Skeletal muscle cell (primary cell): ENCODE results near the gene SLC66A2.

Experiments
- DNase-seq: peaks from one replicate; pipeline ENCODE4 v3.0.0-alpha.2; 2010; ENCODE audit warnings: low read depth
- H3K4me3 ChIP-seq: 2 replicates; pipeline ENCODE4 v1.5.1; 2011; ENCODE audit warnings: low read depth, mild to moderate bottlenecking, control low read depth, low read length, moderate library complexity

The SLC66A2 gene

GRCh38 chr18:79953971-79954651 is 2.7 kb upstream of the SLC66A2 start:
- DNase-seq, result no peak
- no peak overlapping the region for H3K4me3 ChIP-seq

- no peak for DNase-seq
- peak overlapping the region; percentile 11 for H3K4me3 ChIP-seq
These were observed 1.6 kb upstream of the SLC66A2 start for GRCh38 chr18:79952996-79953559.

GRCh38 chr18:79952456-79952995 is 1.1 kb upstream of the SLC66A2 start:
- peak overlapping the region; percentile 76 for H3K4me3 ChIP-seq
- no peak for DNase-seq

GRCh38 chr18:79950515-79951341 is 725 bp downstream of the SLC66A2 start:
- H3K4me3 ChIP-seq, result peak overlapping the region; percentile 76
- no peak for DNase-seq

GRCh38 chr18:79949697-79950487 is 1.6 kb downstream of the SLC66A2 start:
- H3K4me3 ChIP-seq, result peak overlapping the region; percentile 76
- DNase-seq, result no peak

- no peak overlapping the region for H3K4me3 ChIP-seq
- no peak for DNase-seq
These were observed 2.6 kb downstream of the SLC66A2 start for GRCh38 chr18:79948719-79949411.

GRCh38 chr18:79947881-79948610 is 3.4 kb downstream of the SLC66A2 start:
- no peak for DNase-seq
- no peak overlapping the region for H3K4me3 ChIP-seq

GRCh38 chr18:79947054-79947755 is 4.2 kb downstream of the SLC66A2 start:
- DNase-seq, result no peak
- no peak overlapping the region for H3K4me3 ChIP-seq

GRCh38 chr18:79945118-79946042 is 6.1 kb downstream of the SLC66A2 start:
- no peak overlapping the region for H3K4me3 ChIP-seq
- no peak for DNase-seq

- H3K4me3 ChIP-seq, result no peak overlapping the region
These were observed 6.7 kb downstream of the SLC66A2 start for GRCh38 chr18:79944746-79945117.

GRCh38 chr18:79944126-79944731 is 7.2 kb downstream of the SLC66A2 start:
- H3K4me3 ChIP-seq, result no peak overlapping the region

More at GRCh38 chr18:79944746-79945117, 6.7 kb downstream of the SLC66A2 start:
- no peak for DNase-seq

GRCh38 chr18:79943608-79944125 is 7.8 kb downstream of the SLC66A2 start:
- H3K4me3 ChIP-seq, result no peak overlapping the region
- DNase-seq, result no peak

More at GRCh38 chr18:79944126-79944731, 7.2 kb downstream of the SLC66A2 start:
- DNase-seq, result no peak

- no peak overlapping the region for H3K4me3 ChIP-seq
- no peak for DNase-seq
These were observed 8.5 kb downstream of the SLC66A2 start for GRCh38 chr18:79942786-79943607.

GRCh38 chr18:79942211-79942610 is 9.2 kb downstream of the SLC66A2 start:
- H3K4me3 ChIP-seq, result no peak overlapping the region
- no peak for DNase-seq

- no peak for DNase-seq
- no peak overlapping the region for H3K4me3 ChIP-seq
These were observed 9.9 kb downstream of the SLC66A2 start for GRCh38 chr18:79941473-79942119.
